Cerebellar nuclear complex (tissue), 1 donor: ENCODE results near the gene SLC7A14.
"Not testable (repeated sequence)": the region's sequence is repeated elsewhere in the genome, so short reads cannot be mapped to it uniquely, and the experiment has no call there.

ENCODE experiments used
- DNase-seq, 2 experiments: peaks; one replicate each; lab custom pipeline; 2025; lab: John Stamatoyannopoulos, UW

Gene SLC7A14

GRCh38 chr3:170593634-170594033 lies 7.8 kb upstream of the SLC7A14 start:
- no peak for DNase-seq

DNA sequence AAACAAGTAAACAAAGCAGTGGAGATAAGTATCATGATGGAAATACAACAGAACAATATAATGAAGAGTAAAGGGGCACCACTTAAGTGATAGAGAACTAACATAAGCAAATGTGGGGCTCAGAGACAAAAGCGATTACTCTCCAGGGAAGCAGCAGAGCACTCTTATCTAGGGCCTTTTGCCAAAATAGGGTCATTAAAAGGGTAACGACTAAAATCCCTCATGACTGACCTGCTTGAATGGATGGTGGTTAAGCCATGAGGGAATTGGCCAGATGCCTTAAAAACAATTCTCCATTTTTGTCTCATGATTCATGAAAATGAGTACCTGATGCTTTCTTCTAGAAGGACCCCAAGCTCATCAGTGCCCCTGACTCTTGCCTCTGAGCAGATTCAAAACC lies 3.2 kb upstream of the SLC7A14 start:
- no peak for DNase-seq

DNA sequence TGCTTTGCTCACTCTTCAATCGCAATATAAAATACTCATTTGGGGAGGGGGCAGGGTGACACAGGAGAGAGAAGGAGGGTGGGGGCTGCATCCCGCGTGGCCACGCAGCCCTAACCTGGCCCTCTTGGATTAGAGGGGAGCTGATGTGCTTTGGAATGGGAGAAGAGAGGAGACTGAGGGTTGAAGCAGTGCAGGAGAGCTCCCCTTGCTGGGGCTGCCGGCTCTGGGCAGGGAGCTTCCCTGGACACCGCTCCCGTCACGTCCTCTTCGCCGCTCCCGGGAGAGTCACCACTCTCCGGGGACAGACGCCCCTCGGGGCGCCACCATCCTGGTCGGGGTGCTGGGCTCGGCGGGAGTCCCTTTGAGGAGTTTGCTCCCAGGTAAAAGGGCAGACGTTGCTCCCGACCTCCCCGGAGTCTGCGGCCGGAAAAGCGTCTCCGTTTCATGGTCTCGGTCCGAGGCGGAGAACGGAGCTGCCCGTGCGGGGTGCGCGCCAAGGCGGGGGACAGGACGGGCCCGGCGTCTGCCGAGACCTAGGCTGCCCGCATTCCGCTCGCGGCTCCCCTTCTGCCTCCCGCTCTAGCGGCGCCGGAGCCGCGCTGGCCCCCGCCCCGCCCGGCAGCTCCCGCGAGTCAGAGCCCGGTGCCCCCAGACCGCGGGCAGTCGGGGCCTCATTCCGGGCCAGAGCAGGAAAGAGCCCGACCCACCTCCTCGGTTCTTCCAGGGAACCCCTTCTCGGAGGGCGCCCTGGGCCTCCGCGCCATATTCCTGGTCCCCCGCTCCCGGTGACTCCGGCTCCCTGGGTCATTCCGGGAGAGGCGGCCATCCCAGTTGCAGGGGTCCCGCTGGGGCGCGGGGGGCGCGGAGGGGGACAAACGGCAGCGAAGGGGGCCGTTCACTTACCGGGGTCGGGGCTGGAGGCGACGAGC lies 603 bp downstream of the SLC7A14 start:
- no peak for DNase-seq

- no peak for DNase-seq
Measured at GRCh38 chr3:170584585-170585007, 1.3 kb downstream of the SLC7A14 start.

DNA sequence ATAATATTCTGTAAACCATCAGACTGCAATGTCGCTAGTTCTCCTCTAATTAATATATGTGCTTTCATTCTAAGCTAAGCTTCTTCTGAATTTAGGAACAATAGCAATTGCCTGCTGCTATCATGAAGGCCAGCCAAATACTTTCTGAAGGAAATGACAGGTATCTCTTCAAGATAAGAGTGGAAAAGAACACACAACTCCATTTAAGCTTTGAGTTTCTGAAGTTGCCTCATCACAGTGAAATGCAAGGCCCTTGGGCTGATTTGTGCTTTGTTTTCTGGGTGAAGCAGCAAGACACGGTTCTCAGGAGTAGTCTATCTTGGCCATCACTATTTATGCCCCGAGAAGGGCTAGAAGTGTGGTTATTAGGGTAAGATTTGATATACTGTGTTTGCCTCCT lies 6.2 kb downstream of the SLC7A14 start:
- no peak for DNase-seq

DNA sequence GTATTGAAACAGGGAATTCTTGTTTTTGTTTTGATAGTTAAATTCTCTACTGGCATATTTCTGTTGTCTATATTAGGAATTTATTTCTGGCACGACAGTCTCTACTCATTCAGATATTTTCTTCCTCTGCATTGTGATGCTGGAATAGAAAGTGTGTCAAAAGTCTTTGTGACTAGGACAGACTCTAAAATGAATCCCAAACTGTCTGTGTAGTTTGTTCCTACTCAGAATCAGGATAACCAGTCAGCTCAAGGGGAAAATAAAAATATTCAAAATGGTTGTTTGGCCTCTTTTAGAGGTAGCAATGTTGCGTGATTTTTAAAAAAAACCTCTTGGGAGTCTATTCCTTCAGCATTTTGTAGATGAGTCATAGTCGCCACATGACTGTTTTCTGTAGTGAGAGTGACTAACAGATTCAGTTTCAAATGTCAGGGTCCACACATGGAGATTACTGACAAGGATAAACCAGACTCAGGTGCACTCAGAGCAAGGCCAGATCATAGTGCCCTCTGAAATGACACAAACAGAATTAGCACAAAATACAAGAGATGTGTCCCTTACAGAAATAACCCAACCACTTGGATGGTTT lies 13.1 kb downstream of the SLC7A14 start:
- no peak for DNase-seq

DNA sequence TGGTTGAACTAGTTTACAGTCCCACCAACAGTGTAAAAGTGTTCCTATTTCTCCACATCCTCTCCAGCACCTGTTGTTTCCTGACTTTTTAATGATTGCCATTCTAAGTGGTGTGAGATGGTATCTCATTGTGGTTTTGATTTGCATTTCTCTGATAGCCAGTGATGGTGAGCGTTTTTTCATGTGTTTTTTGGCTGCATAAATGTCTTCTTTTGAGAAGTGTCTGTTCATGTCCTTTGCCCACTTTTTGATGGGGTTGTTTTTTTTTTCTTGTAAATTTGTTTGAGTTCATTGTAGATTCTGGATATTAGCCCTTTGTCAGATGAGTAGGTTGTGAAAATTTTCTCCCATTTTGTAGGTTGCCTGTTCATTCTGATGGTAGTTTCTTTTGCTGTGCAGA lies 18.3 kb downstream of the SLC7A14 start:
- DNase-seq, result not testable (repeated sequence)

DNA sequence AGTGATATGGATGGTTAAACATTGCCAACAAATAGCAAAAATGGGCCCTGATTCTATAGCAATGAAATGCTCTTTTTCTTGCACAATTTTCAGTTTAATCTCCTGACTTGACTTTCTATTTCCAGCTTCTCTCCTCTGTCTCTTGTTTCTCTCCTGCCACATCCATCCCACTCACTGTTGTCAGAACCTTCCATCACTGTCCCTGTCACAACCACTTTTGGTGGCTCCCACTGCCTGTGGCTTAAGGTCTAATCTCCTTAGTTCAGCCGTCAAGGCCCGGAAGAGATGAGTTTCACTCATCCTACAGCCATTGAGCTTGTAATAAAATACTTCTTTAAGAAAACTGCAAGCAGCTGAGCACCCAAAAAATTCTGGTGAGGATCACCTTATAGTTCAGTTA lies 19.5 kb downstream of the SLC7A14 start:
- DNase-seq, result no peak

DNA sequence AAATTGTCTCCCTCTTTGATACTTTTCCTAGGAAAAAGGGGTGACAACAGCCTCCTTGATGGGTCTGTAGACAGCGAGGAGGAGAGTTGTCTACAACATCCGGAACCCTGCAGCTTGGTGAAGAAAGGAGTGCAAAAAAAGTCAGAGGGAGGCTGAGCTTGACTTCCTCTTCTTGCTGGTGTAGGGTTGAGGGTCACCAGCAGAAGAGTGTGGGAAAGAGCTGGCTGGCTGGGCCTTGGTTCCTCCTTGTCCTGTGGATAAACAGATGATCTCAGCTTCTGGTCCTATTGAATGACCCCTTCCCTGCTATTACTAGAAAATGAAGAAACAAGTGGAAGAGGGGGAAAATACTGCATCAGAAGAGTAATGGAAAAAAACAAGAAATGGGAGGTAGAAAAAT lies 20.4 kb downstream of the SLC7A14 start:
- DNase-seq, result no peak

DNA sequence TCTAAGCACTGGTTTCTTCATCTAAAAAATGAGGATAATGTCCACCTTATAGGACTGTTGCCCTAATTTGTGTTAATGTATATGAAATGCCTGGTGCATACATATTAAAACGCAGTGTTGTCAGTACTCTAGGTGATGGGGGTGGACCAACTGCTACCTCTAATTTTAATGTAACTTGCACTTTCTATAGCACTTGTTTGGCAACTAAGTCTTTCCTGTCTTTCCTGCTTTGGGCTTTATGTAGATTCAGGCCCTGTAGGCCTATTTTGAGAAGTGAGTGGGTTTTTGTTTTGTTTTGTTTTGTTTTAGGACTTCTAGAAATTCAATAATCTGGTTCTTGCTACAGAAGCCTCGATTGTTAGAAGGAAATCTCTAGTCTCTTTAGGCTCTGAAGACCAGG lies 21.2 kb downstream of the SLC7A14 start:
- no peak for DNase-seq

- no peak for DNase-seq
Measured at GRCh38 chr3:170563712-170564423, 22.0 kb downstream of the SLC7A14 start.

DNA sequence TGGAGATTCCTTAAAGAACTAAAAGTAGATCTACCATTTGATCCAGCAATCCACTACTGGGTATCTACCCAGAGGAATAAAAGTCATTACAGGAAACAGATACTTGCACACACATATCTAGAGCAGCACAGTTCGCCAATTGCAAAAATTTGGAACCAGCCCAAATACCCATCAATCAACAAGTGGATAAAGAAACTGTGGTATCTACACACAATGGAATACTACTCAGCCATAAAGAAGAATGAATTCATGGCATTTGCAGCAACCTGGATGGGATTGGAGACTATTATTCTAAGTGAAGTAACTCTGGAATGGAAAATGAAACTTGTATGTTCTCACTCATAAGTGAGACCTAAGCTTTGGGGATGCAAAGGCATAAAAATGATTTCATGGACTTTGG lies 23.8 kb downstream of the SLC7A14 start:
- no peak for DNase-seq

DNA sequence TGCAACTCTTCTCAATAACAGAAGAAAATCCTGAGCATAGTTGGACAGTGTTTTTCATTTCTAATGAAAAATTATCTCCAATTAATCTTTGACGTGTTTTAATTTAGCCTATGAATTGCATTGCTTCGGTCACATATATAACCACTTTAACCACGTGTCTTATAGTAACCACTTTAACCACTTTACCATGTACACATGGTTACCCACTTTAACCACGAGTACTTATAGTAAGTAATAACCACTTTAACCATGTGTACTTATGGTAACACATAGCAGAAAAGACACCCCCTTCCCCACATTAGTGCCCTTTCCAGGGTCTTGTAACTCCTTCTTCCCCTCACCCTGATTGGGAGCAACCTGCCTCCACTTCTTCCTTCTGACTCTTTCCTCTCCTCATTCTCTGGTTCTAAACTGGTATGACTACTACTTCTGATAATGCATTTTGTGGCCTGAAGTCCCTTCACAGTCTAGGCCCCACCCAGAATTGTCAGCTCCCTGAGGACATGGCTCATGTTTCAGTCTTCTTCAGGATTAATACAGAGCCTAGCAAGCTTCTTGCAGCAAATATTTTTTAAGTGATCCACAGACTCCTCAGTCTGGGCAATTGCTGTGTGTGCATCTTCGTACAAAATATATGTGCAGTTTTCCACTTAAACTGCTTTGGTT lies 25.0 kb downstream of the SLC7A14 start:
- no peak for DNase-seq

DNA sequence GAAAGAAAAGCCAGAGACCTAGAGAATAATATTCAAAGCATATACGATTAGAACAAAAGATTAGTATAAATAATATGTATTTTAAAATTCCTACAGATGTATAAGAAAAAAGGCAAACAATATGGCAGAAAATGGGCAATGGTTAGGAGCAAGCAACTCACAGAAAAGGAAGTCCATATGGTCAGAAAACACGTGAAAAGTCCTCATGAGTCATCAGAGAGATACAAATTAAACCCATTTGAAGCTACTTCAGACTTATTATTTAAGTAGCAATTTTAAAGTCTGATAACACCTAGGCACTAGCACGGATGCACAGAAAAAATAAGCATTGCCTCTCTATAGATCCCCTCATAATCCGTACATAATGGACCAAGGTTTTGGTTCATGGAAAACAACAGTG lies 25.6 kb downstream of the SLC7A14 start:
- no peak for DNase-seq

DNA sequence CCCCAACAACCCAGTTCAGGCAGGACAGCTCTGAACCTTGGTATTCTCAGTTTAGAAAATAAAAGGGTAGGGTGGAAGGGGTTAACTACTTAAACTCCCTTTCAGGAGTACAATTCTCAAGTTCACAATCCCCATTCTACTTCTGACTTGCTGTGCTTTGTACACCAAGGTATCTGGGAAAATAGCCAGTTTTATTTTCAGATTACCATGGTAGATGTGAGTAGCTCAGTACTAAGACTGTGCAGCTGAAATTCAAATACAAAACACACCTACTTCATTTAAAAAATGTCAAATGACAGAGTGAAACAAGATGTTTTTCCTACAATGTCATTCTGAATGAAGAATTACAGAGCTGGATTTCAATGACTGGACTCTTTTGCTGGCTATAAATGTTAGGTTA lies 27.4 kb downstream of the SLC7A14 start:
- no peak for DNase-seq

- no peak for DNase-seq
Measured at GRCh38 chr3:170555329-170555728, 30.5 kb downstream of the SLC7A14 start.

DNA sequence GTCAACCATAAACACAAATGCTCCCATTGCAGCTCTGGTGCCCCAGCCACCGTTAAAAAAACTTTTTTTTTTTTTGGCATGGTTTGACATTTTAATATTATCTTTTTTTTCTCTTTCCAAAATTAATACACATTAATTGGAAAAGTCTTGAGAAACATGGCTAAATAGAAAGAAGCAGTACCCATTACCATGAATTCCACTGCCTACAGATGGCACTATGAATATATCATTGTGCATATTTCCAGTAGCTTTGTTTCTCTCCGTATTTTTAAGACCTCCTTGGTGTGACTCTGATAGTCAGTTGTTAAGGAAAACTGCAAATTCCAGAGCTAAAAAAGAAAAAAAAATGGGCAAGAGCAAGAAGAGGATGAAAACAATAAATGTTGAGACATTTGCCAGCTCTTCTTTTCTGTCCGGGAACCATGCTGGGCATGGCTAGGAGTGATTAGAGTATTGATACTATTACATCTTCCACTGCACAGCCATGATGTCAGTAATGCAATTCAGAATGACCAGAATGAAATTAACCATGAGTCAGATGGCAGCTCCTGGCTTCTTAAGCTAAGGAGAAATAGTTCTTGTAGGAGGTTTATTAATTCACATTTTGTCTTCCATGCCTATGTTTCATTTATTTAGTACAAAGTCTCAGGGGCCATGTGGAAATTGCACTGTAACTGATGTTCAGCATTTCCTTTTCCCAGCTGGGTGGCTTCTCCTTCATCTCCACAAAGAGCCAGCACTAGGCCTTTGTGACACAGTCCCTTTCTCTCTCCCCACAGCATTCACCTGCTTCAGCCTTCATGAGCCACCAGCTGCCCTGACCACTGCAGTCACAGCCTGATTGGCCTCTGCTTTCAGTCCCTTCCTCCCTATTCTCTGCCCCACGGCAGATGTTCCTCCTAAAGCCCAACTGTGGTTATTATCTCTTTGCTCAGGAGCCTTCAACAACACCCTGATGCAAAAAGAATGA lies 31.8 kb downstream of the SLC7A14 start:
- DNase-seq, result no peak

GRCh38 chr3:170551252-170551651 lies 34.6 kb downstream of the SLC7A14 start:
- no peak for DNase-seq

DNA sequence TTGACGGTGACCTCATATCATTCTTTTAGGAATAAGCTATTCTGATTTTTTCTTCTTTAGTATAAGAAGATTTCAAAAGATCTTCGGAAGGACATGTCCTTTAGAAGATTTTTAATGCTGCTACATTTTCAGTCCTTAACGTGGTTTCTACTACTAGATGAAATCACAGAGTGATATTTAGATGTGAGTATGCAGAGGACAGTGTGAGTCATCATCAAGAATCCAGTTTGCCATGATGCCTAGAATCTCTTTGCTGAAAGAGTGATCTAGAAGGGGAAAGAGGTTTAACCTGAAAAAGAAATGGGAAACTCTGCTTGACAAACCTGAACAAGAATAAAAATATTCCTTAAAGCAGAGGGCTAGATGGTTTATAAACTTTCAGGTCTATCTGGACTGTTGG lies 43.2 kb downstream of the SLC7A14 start:
- no peak for DNase-seq

- DNase-seq, result no peak
Measured at GRCh38 chr3:170539897-170540296, 46.0 kb downstream of the SLC7A14 start.

- no peak for DNase-seq
Measured at GRCh38 chr3:170536712-170537111, 49.2 kb downstream of the SLC7A14 start.
